Fibroblast of lung (primary cell): ENCODE data around the gene KIF13A.

ENCODE experiments used
- CTCF ChIP-seq, 2 donors: IDR thresholded peaks in 1 of 2; conservative IDR thresholded peaks in 1 of 2; 1 replicate in 1 of 2; 2 replicates in 1 of 2; pipeline ENCODE4 v1.5.1; 2011 to 2012; ENCODE audit warnings: low read length in 2 of 2, control low read depth in 1 of 2, inconsistent platforms in 1 of 2, low read depth in 1 of 2, mild to moderate bottlenecking in 1 of 2
- EZH2 ChIP-seq: IDR thresholded peaks from 2 replicates; pipeline ENCODE4 v1.5.1; 2012; ENCODE audit warnings: low read length, control low read depth, mild to moderate bottlenecking; ENCODE audit errors: missing control alignments

GRCh38 chr6:17904491-17905120 is 82.8 kb downstream of the KIF13A start:
- TF ChIP-seq CTCF (conservative IDR thresholded peaks at IDR 0.05 in 1 of 2, IDR thresholded peaks at IDR 0.05 in 1 of 2; ENCODE audit: low read depth in 1 of 2, low read length in 2 of 2) (no peak), EZH2 (no peak)
